Ishikawa (cell line): Measurements from ENCODE around the gene PJVK.

ENCODE experiments used
- CEBPB ChIP-seq: IDR thresholded peaks from 2 replicates; pipeline ENCODE4 v1.6.1; 2012
- CREB1 ChIP-seq: IDR thresholded peaks from 2 replicates; pipeline ENCODE4 v1.6.1; 2012; ENCODE audit warnings: low read depth
- EGR1 ChIP-seq: IDR thresholded peaks from 2 replicates; pipeline ENCODE4 v1.6.1; 2012
- EP300 ChIP-seq: IDR thresholded peaks from 2 replicates; pipeline ENCODE4 v1.6.1; 2012; ENCODE audit warnings: borderline replicate concordance
- FOXM1 ChIP-seq: IDR thresholded peaks from 2 replicates; pipeline ENCODE4 v1.6.1; 2012; ENCODE audit warnings: low read depth, borderline replicate concordance
- MAX ChIP-seq: IDR thresholded peaks from 2 replicates; pipeline ENCODE4 v1.6.1; 2012
- NFIC ChIP-seq: IDR thresholded peaks from 2 replicates; pipeline ENCODE4 v1.6.1; 2012
- RAD21 ChIP-seq: IDR thresholded peaks from 2 replicates; pipeline ENCODE4 v1.6.1; 2012; ENCODE audit warnings: low read depth
- REST ChIP-seq: IDR thresholded peaks from 2 replicates; pipeline ENCODE4 v1.6.1; 2012; ENCODE audit warnings: low read depth, mild to moderate bottlenecking
- TAF1 ChIP-seq: IDR thresholded peaks from 2 replicates; pipeline ENCODE4 v1.6.1; 2012; ENCODE audit warnings: low read depth, mild to moderate bottlenecking
- TCF12 ChIP-seq: IDR thresholded peaks from 2 replicates; pipeline ENCODE4 v1.6.1; 2012; ENCODE audit warnings: low read depth
- TEAD4 ChIP-seq: IDR thresholded peaks from 2 replicates; pipeline ENCODE4 v1.6.1; 2012
- USF1 ChIP-seq: IDR thresholded peaks from 2 replicates; pipeline ENCODE4 v1.6.1; 2012
- YY1 ChIP-seq: IDR thresholded peaks from 2 replicates; pipeline ENCODE4 v1.6.1; 2012; ENCODE audit warnings: low read depth
- ZBTB7A ChIP-seq: IDR thresholded peaks from 2 replicates; pipeline ENCODE4 v1.6.1; 2012; ENCODE audit warnings: low read depth

The PJVK gene

GRCh38 chr2:178425255-178425827 is 25.8 kb upstream of the PJVK start:
- no peak for TF ChIP-seq FOXM1

DNA sequence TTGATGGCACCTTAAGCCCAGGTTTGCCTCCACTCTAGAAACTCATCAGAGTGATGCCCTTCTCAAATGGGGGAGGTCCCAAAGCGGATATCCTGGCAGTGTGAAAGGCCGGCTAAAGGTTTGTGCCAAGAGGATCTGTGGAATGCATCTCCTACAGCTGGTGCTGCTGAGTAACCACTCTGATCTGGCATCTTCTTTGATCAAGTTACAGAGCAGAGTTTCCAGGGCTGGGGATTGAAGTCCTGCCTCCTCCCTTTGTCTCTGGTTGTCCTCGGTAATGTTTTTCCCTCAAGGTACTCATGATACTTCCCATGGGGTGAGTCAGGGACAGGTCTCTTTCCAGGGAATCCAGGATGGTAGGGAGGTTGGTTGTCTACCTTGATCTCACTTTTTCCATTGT is 24.8 kb upstream of the PJVK start:
- no peak for TF ChIP-seq REST
- TF ChIP-seq EP300, result no peak
- TF ChIP-seq CEBPB, result no peak
- no peak for TF ChIP-seq EGR1
- TF ChIP-seq YY1, result no peak
- TF ChIP-seq MAX, result no peak
- TF ChIP-seq TAF1, result no peak
- no peak for TF ChIP-seq NFIC
- TF ChIP-seq TCF12, result no peak
- no peak for TF ChIP-seq ZBTB7A
- no peak for TF ChIP-seq FOXM1
- no peak for TF ChIP-seq CREB1
- TF ChIP-seq TEAD4, result no peak
- no peak for TF ChIP-seq USF1
- no peak for TF ChIP-seq RAD21

GRCh38 chr2:178427458-178427857 is 23.7 kb upstream of the PJVK start:
- TF ChIP-seq TEAD4 (no peak), CEBPB (no peak), RAD21 (no peak), CREB1 (no peak), USF1 (no peak), YY1 (no peak), ZBTB7A (no peak), EGR1 (no peak), MAX (no peak), NFIC (no peak), TCF12 (no peak), FOXM1 (no peak), TAF1 (no peak), EP300 (no peak), REST (no peak)

DNA sequence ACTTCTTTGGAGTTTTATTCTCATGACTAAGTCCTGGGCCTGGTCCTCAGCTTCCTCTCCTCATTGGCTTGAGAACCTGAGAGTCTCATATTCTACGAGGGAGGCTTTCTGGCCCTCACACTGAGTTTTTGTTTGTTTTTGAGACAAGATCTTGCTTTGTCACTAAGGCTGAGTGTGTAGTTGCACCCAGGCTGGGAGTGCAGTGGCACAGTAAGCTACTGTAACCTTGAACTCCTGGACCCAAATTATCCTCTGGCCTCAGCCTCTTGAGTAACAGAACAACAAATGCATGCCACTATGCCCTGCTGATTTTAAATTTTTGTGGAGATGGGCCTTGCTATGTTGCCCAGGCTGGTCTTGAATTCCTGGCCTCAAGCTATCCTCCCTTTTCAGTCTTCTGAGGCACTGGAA is 22.8 kb upstream of the PJVK start:
- TF ChIP-seq USF1 (no peak), RAD21 (no peak), FOXM1 (no peak), CREB1 (no peak), TEAD4 (no peak), TCF12 (no peak), CEBPB (no peak), NFIC (no peak), MAX (no peak), EP300 (no peak), ZBTB7A (no peak), REST (no peak), YY1 (no peak), TAF1 (no peak), EGR1 (no peak)
